Measurements from ENCODE around the gene CLNK.
"Not testable (repeated sequence)": the region's sequence is repeated elsewhere in the genome, so short reads cannot be mapped to it uniquely, and the experiment has no call there.

The CLNK gene

DNA sequence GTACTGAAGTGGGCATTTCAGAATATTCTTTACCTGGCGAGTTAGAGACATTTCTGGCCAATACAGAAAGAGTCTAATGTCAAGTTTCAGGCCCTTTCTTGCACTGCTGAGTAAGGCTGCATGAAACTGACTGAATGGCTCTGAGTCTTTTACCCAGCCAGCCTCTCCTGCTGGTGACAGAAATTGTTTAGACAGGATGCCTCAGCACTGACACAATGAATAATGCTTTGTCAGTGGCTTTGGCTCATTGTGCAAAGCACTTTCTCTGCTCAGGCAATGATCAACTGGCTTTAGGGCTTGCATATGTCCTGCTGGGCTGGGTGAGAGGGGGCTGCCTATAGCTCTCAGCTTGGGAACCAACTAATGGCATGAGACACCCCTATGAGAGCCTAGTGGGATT is 45.5 kb downstream of the CLNK start:
- no peaks in the 10 kb centered on the region for H3K9me3 ChIP-seq (ENCODE audit: control insufficient read depth in 2 of 2, low read length in 2 of 2)
- H3K27ac ChIP-seq (ENCODE audit: low read length): no peak overlapping the region
- no peak overlapping the region for H3K9ac ChIP-seq (ENCODE audit: low read length in 2 of 2)
- no peaks in the 10 kb centered on the region for H3K4me1 ChIP-seq (ENCODE audit: control insufficient read depth, insufficient read depth, low read length)
- H3K36me3 ChIP-seq (ENCODE audit: control insufficient read depth in 2 of 2, insufficient read depth in 2 of 2, low read length in 2 of 2): no peaks in the 10 kb centered on the region
- H3K27me3 ChIP-seq (ENCODE audit: control insufficient read depth in 1 of 2, insufficient read depth in 2 of 2, low read length in 2 of 2): no peaks in the 10 kb centered on the region
- no peak overlapping the region for H3K4me3 ChIP-seq (ENCODE audit: low read length in 2 of 2)

DNA sequence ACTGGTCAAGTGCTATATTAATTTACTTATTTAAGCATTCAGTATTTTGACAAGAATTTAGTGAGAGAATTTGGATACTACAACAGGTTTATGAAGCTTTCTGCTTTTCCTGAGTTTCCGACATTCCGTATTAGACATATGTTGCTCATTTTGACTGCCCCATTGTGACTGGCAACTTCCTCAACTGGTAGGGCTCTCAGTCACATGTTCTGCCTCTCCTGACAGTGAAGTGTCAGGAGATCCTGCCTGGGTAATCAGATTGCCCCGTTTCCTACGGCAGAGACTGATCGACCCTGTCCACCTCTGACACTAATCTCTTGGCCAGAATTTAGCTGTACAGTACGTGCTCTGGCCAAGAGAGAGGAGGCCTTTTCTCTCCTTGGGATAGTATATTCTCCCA is 49.5 kb downstream of the CLNK start:
- Histone ChIP-seq H3K4me1 (ENCODE audit: control insufficient read depth, insufficient read depth, low read length) (no peaks in the 10 kb centered on the region), H3K27ac (ENCODE audit: low read length) (no peak overlapping the region), H3K9ac (ENCODE audit: low read length in 2 of 2) (no peak overlapping the region), H3K27me3 (ENCODE audit: control insufficient read depth in 1 of 2, insufficient read depth in 2 of 2, low read length in 2 of 2) (no peaks in the 10 kb centered on the region), H3K9me3 (ENCODE audit: control insufficient read depth in 2 of 2, low read length in 2 of 2) (no peaks in the 10 kb centered on the region), H3K36me3 (ENCODE audit: control insufficient read depth in 2 of 2, insufficient read depth in 2 of 2, low read length in 2 of 2) (no peaks in the 10 kb centered on the region), H3K4me3 (ENCODE audit: low read length in 2 of 2) (no peak overlapping the region)

DNA sequence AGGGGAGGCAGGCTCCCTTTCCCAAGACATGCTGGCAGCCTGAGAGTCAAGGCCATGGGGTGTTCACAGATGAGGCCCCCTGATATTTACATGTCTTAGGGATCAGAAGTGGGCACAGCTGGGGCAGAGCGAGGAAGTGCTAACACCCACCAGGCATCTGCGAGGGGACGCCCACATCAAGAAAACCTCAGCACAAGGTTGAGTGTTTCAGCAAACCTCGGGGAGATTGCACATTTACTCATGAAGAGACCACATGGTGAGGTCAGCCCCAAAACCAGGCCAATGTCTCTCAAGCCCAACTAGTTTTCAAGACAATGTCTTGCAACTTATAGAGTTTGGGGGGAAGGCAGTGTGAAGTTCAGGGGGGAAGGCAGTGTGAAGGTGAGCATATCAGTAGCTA is 55.2 kb downstream of the CLNK start:
- Histone ChIP-seq H3K27me3 (ENCODE audit: control insufficient read depth in 1 of 2, insufficient read depth in 2 of 2, low read length in 2 of 2) (no peaks in the 10 kb centered on the region), H3K36me3 (ENCODE audit: control insufficient read depth in 2 of 2, insufficient read depth in 2 of 2, low read length in 2 of 2) (no peaks in the 10 kb centered on the region), H3K4me3 (ENCODE audit: low read length in 2 of 2) (no peak overlapping the region), H3K27ac (ENCODE audit: low read length) (no peak overlapping the region), H3K9ac (ENCODE audit: low read length in 2 of 2) (no peak overlapping the region), H3K9me3 (ENCODE audit: control insufficient read depth in 2 of 2, low read length in 2 of 2) (no peaks in the 10 kb centered on the region), H3K4me1 (ENCODE audit: control insufficient read depth, insufficient read depth, low read length) (peaks cover 6% of the 10 kb centered on the region)

DNA sequence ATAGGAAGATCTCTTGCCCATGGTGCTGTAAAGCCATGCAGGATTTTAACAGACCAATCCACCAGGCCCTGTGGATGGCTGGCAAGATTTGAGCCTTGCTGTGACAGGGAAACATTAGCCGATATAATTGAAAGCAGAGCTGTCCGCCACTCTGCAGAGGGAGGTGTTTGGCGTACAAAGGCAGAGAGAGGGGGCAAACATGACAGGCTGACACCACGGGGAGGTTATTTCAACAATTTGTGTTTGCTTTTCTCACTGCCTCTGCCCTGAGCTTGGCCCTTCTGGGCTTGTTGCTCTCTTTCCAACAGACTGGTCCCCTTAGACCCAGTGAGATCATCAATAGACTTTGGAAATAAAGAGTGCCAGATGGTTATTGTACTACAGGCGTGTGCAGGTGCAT is 59.4 kb downstream of the CLNK start:
- no peak overlapping the region for H3K4me3 ChIP-seq (ENCODE audit: low read length in 2 of 2)
- H3K4me1 ChIP-seq (ENCODE audit: control insufficient read depth, insufficient read depth, low read length): peaks cover 6% of the 10 kb centered on the region
- H3K36me3 ChIP-seq (ENCODE audit: control insufficient read depth in 2 of 2, insufficient read depth in 2 of 2, low read length in 2 of 2): no peaks in the 10 kb centered on the region
- H3K9ac ChIP-seq (ENCODE audit: low read length in 2 of 2): no peak overlapping the region
- no peaks in the 10 kb centered on the region for H3K9me3 ChIP-seq (ENCODE audit: control insufficient read depth in 2 of 2, low read length in 2 of 2)
- H3K27ac ChIP-seq (ENCODE audit: low read length): no peak overlapping the region
- no peaks in the 10 kb centered on the region for H3K27me3 ChIP-seq (ENCODE audit: control insufficient read depth in 1 of 2, insufficient read depth in 2 of 2, low read length in 2 of 2)

DNA sequence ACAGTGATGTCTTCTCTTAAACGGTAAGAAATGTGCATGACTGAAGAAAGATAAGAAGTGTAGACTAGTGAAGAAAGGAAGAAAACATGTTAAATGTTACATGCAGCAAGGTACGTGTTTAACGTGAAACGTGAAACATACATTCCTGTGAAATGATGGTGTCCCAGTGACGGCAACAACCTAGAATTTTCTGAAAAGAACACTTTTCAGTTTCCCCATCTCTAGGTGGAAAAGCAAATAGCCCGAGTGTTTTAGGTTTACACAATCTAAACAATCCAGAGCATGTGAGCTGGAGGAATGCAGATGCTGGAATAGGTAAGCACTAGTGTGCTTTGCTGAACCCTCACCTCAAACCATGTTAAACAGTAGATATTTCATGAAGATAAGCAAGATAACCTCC is 60.7 kb downstream of the CLNK start:
- peaks cover 0 to 2% of the 10 kb centered on the region in 2 donors for H3K27me3 ChIP-seq (ENCODE audit: control insufficient read depth in 1 of 2, insufficient read depth in 2 of 2, low read length in 2 of 2)

DNA sequence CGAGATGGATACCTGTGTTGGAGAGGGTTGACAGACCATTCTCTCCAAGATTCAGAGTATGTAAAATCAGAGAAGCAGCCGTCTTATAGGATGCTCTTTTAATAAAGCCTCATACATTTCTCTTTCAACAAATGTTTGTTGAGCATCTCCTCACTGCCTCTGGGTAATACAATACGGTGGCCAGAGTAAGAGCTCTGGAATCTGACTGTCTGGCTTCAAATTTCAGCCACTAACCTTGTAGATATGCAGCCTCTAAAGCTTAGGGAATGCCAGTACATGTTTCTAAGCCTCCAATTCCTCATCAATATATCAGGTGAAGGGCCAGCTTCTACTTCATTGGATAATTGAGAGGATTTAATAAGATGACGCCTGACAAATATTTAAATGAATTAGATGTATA is 61.3 kb downstream of the CLNK start:
- Histone ChIP-seq H3K9ac (ENCODE audit: low read length in 2 of 2) (no peak overlapping the region), H3K9me3 (ENCODE audit: control insufficient read depth in 2 of 2, low read length in 2 of 2) (no peaks in the 10 kb centered on the region), H3K4me3 (ENCODE audit: low read length in 2 of 2) (no peak overlapping the region), H3K36me3 (ENCODE audit: control insufficient read depth in 2 of 2, insufficient read depth in 2 of 2, low read length in 2 of 2) (no peaks in the 10 kb centered on the region), H3K27ac (ENCODE audit: low read length) (no peak overlapping the region), H3K4me1 (ENCODE audit: control insufficient read depth, insufficient read depth, low read length) (peaks cover 6% of the 10 kb centered on the region), H3K27me3 (ENCODE audit: control insufficient read depth in 1 of 2, insufficient read depth in 2 of 2, low read length in 2 of 2) (peaks cover 0 to 2% of the 10 kb centered on the region in 2 donors)

More for the DNA sequence above, 60.7 kb downstream of the CLNK start:
- H3K27ac ChIP-seq (ENCODE audit: low read length): no peak overlapping the region
- H3K36me3 ChIP-seq (ENCODE audit: control insufficient read depth in 2 of 2, insufficient read depth in 2 of 2, low read length in 2 of 2): no peaks in the 10 kb centered on the region
- H3K4me3 ChIP-seq (ENCODE audit: low read length in 2 of 2): no peak overlapping the region
- H3K9me3 ChIP-seq (ENCODE audit: control insufficient read depth in 2 of 2, low read length in 2 of 2): no peaks in the 10 kb centered on the region
- H3K9ac ChIP-seq (ENCODE audit: low read length in 2 of 2): no peak overlapping the region
- peaks cover 6% of the 10 kb centered on the region for H3K4me1 ChIP-seq (ENCODE audit: control insufficient read depth, insufficient read depth, low read length)

DNA sequence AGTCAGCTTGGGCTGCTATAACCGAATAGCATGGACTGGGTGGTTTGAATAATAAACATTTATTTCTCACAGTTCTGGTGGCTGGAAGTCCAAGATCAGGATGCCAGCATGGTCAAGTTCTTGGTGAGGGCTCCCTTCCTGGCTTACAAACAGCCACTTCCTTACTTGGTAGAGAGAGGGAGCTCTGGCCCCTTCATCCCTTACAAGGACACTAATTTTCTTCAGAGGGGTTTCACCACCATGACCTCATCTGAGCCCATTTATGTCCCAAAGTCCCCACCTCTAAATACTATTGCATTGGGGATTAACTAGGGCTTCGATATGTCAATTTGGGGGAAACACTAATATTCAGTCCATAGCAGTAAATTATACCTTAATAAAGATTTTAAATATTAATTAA is 61.8 kb downstream of the CLNK start:
- no peak overlapping the region for H3K27ac ChIP-seq (ENCODE audit: low read length)
- peaks cover 6% of the 10 kb centered on the region for H3K4me1 ChIP-seq (ENCODE audit: control insufficient read depth, insufficient read depth, low read length)
- no peaks in the 10 kb centered on the region for H3K36me3 ChIP-seq (ENCODE audit: control insufficient read depth in 2 of 2, insufficient read depth in 2 of 2, low read length in 2 of 2)

DNA sequence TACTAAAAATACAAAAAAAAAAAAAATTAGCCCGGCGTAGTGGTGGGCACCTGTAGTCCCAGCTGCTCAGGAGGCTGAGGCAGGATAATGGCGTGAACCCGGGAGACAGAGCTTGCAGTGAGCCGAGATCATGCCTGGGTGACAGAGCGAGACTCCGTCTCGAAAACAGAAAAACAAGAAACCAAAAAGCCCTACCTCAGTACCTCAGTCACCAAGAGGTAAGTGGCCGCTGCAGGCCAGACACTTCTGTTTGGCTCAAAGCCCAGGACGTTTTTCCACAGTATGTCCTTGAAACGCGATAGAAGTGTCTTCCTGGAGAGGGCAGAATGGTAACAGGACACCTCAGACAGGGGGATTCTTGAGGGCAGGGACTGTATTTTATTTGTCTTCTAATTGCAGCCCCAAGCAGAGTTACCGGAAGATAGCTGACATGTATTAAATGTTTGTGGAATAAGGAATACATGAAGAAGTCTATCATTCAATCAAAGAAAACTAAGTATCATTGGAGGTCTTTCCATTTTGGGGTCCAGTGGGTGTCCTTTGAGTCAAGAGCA is 63.6 kb downstream of the CLNK start:
- no peak overlapping the region for H3K4me3 ChIP-seq (ENCODE audit: low read length in 2 of 2)
- H3K4me1 ChIP-seq (ENCODE audit: control insufficient read depth, insufficient read depth, low read length): peaks cover 6% of the 10 kb centered on the region
- peaks cover 0 to 2% of the 10 kb centered on the region in 2 donors for H3K27me3 ChIP-seq (ENCODE audit: control insufficient read depth in 1 of 2, insufficient read depth in 2 of 2, low read length in 2 of 2)
- H3K36me3 ChIP-seq (ENCODE audit: control insufficient read depth in 2 of 2, insufficient read depth in 2 of 2, low read length in 2 of 2): no peaks in the 10 kb centered on the region
- H3K9me3 ChIP-seq (ENCODE audit: control insufficient read depth in 2 of 2, low read length in 2 of 2): no peaks in the 10 kb centered on the region
- H3K9ac ChIP-seq (ENCODE audit: low read length in 2 of 2): no peak overlapping the region
- H3K27ac ChIP-seq (ENCODE audit: low read length): no peak overlapping the region

More for the DNA sequence above, 61.8 kb downstream of the CLNK start:
- H3K27me3 ChIP-seq (ENCODE audit: control insufficient read depth in 1 of 2, insufficient read depth in 2 of 2, low read length in 2 of 2): peaks cover 0 to 2% of the 10 kb centered on the region in 2 donors
- H3K9ac ChIP-seq (ENCODE audit: low read length in 2 of 2): no peak overlapping the region
- H3K9me3 ChIP-seq (ENCODE audit: control insufficient read depth in 2 of 2, low read length in 2 of 2): no peaks in the 10 kb centered on the region
- H3K4me3 ChIP-seq (ENCODE audit: low read length in 2 of 2): no peak overlapping the region

DNA sequence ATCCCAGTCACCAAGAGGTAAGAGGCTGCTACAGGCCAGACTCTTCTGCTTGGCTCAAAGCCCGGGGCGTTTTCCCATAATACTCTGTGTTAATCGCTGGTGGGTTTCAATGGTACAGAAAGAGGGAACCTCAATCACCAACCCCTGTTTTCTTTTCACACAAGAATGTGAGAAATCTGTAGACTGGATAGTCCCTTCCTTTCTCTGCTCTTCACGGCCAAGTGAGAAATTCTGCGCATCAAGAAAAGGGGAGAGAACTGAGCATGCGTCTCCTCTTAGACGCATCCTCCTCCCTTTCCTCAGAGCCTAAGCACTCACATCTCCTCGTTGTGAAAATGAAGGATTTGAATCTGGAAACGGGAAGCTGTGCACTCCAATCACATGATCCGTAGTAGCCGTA is 64.7 kb downstream of the CLNK start:
- peaks cover 1% of the 10 kb centered on the region for H3K4me1 ChIP-seq (ENCODE audit: control insufficient read depth, insufficient read depth, low read length)
- no peak overlapping the region for H3K9ac ChIP-seq (ENCODE audit: low read length in 2 of 2)
- no peak overlapping the region for H3K27ac ChIP-seq (ENCODE audit: low read length)
- H3K36me3 ChIP-seq (ENCODE audit: control insufficient read depth in 2 of 2, insufficient read depth in 2 of 2, low read length in 2 of 2): no peaks in the 10 kb centered on the region
- H3K4me3 ChIP-seq (ENCODE audit: low read length in 2 of 2): no peak overlapping the region
- H3K27me3 ChIP-seq (ENCODE audit: control insufficient read depth in 1 of 2, insufficient read depth in 2 of 2, low read length in 2 of 2): peaks cover 0 to 2% of the 10 kb centered on the region in 2 donors
- H3K9me3 ChIP-seq (ENCODE audit: control insufficient read depth in 2 of 2, low read length in 2 of 2): no peaks in the 10 kb centered on the region

DNA sequence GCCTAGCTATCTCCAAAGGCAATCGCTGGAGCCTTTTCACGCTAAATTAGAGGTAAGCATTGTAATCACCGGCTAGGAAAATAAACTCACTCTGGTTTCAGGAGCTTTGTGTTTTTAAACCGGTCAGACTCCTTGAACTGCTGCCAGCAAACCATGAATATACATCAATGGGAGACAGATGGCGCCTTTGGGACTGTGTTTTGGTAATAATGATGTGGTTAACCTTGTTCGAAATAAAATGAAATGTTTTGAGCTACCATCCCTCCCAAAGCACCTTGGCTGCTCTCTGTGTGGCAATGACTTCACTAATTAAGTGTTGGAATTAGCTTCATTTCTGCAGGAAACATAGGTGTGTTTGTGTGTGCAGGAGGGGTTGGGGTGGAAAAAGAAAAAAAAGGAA is 65.3 kb downstream of the CLNK start:
- Histone ChIP-seq H3K4me1 (ENCODE audit: control insufficient read depth, insufficient read depth, low read length) (no peaks in the 10 kb centered on the region), H3K36me3 (ENCODE audit: control insufficient read depth in 2 of 2, insufficient read depth in 2 of 2, low read length in 2 of 2) (no peaks in the 10 kb centered on the region), H3K9me3 (ENCODE audit: control insufficient read depth in 2 of 2, low read length in 2 of 2) (no peaks in the 10 kb centered on the region), H3K27me3 (ENCODE audit: control insufficient read depth in 1 of 2, insufficient read depth in 2 of 2, low read length in 2 of 2) (peaks cover 0 to 2% of the 10 kb centered on the region in 2 donors), H3K9ac (ENCODE audit: low read length in 2 of 2) (no peak overlapping the region), H3K4me3 (ENCODE audit: low read length in 2 of 2) (no peak overlapping the region), H3K27ac (ENCODE audit: low read length) (no peak overlapping the region)

DNA sequence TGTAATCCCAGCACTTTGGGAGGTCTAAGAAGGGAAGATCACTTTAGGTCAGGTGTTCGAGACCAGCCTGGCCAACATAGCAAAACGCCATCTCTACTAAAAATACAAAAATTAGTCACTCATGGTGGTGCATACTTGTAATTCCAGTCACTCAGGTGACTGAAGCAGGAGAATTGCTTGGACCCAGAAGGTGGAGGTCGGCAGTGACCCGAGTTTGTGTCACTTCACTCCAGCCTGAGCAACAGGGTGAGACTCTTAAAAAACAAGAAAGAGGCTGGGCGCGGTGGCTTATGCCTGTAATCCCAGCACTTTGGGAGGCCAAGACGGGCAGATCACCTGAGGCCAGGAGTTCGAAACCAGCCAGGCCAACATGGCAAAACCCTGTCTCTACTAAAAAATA is 69.6 kb downstream of the CLNK start:
- not testable (repeated sequence) for H3K4me1 ChIP-seq (ENCODE audit: control insufficient read depth, insufficient read depth, low read length); H3K27me3 ChIP-seq (ENCODE audit: control insufficient read depth in 1 of 2, insufficient read depth in 2 of 2, low read length in 2 of 2); H3K36me3 ChIP-seq (ENCODE audit: control insufficient read depth in 2 of 2, insufficient read depth in 2 of 2, low read length in 2 of 2); H3K9ac ChIP-seq (ENCODE audit: low read length in 2 of 2); H3K27ac ChIP-seq (ENCODE audit: low read length); H3K4me3 ChIP-seq (ENCODE audit: low read length in 2 of 2); H3K9me3 ChIP-seq (ENCODE audit: control insufficient read depth in 2 of 2, low read length in 2 of 2)
